Right lobe of liver (tissue), 6 donors: ENCODE measurements around the gene CAPN7. TPM values are rescaled to one million over a fixed set of nuclear protein-coding genes. Genes with fewer than 3 reads are reported as not detected.
"Not testable (repeated sequence)": the region's sequence is repeated elsewhere in the genome, so short reads cannot be mapped to it uniquely, and the experiment has no call there.

ENCODE experiments used
- ATAC-seq, 4 donors: fragments of 200-7000 bp; cut with Tn5 transposase; one replicate each; pipeline ENCODE4 v1.9.1; 2020; ENCODE audit warnings: mild to moderate bottlenecking in 4 of 4, moderate library complexity in 4 of 4
- DNase-seq, 3 donors: peaks; one replicate each; pipeline ENCODE4 v3.0.0-alpha.2; 2020
- H3K27ac ChIP-seq, 3 donors: fragments of 200-600 bp; one replicate each; pipeline ENCODE4 v1.8.0; 2022
- H3K27me3 ChIP-seq, 2 donors: fragments of 200-600 bp; one replicate each; pipeline ENCODE4 v1.8.0; 2022
- H3K36me3 ChIP-seq, 4 donors: fragments of 200-600 bp; sonication (generic) in 1 of 4; one replicate each; pipeline versions ENCODE4 v1.5.1 to v1.8.0; 2017 to 2022; ENCODE audit warnings: control low read depth in 1 of 4
- H3K4me1 ChIP-seq, 4 donors: fragments of 200-600 bp; sonication (generic) in 1 of 4; one replicate each; pipeline versions ENCODE4 v1.5.1 to v1.8.0; 2017 to 2022; ENCODE audit warnings: control low read depth in 1 of 4
- H3K4me3 ChIP-seq, 3 donors: fragments of 200-600 bp; one replicate each; pipeline ENCODE4 v1.8.0; 2022
- H3K9me3 ChIP-seq, 4 donors: fragments of 200-600 bp; sonication (generic) in 1 of 4; one replicate each; pipeline versions ENCODE4 v1.5.1 to v1.8.0; 2017 to 2022; ENCODE audit warnings: control low read depth in 1 of 4
- POLR2A ChIP-seq: fragments of 450-650 bp; IDR thresholded peaks from one replicate; pipeline ENCODE4 v1.6.1; 2017; ENCODE audit warnings: antibody characterized with exemption, mild to moderate bottlenecking
- WGBS: methylation state at CpG from one replicate; pipeline ENCODE4 v1.1.6; 2018; ENCODE audit warnings: low coverage, low lambda C conversion rate; ENCODE audit not compliant: insufficient coverage; ENCODE audit errors: missing lambda C conversion rate; 5-methylcytosine and 5-hydroxymethylcytosine counted together
- intact Hi-C, 2 donors: fragments of 100-400 bp; cut with DNase I; formaldehyde crosslinking; loops; one replicate each; pipeline versions ENCODE4 v1.11.2 to v1.14.1; 2022
- total RNA-seq, 6 experiments: library from RNA; depleted of rRNA in 2 of 6; stranded (reverse); fragments of >200 nt in 2 of 6; fragmentation: NEBNext Ultra II Directional in 3 of 6; extraction: Animal tissue kit (Norgen Biotek cat#: 25700) in 3 of 6; gene quantifications; one replicate each; pipeline versions ENCODE4 v1.1.0 to v1.2.4, GENCODE V29; 2016 to 2023
- TF ChIP-seq, protein P1 (sequence below), 4 donors: fragments of 200-600 bp in 3 of 4; fragments of 450-650 bp in 1 of 4; IDR thresholded peaks; one replicate each; pipeline versions ENCODE4 v1.5.1 to v1.8.0; 2016 to 2022; ENCODE audit warnings: antibody characterized with exemption in 4 of 4, mild to moderate bottlenecking in 2 of 4
- donor health status: DM: no; HTN: yes; CAD: no.
- donor health status: DM: no; HTN: no; CAD: no.
- donor health status: DM: no; HTN: no; CAD: no.
- donor health status: DM: no; HTN: yes; CAD: no.
- donor health status: DM: no; HTN: yes; CAD: no.

The CAPN7 gene
- total RNA-seq, 6 experiments from 2014 or later = 20.1 to 32.8 (median 23.1) TPM

GRCh38 chr3:15183011-15183410, 23.0 kb upstream of the CAPN7 start:
- intact Hi-C loops = no loop called here
- H3K9me3 ChIP-seq = no peaks in the 10 kb centered on the region
- H3K27ac ChIP-seq = no peak overlapping the region
- TF ChIP-seq POLR2A = no peak
- TF ChIP-seq, protein P1, sequence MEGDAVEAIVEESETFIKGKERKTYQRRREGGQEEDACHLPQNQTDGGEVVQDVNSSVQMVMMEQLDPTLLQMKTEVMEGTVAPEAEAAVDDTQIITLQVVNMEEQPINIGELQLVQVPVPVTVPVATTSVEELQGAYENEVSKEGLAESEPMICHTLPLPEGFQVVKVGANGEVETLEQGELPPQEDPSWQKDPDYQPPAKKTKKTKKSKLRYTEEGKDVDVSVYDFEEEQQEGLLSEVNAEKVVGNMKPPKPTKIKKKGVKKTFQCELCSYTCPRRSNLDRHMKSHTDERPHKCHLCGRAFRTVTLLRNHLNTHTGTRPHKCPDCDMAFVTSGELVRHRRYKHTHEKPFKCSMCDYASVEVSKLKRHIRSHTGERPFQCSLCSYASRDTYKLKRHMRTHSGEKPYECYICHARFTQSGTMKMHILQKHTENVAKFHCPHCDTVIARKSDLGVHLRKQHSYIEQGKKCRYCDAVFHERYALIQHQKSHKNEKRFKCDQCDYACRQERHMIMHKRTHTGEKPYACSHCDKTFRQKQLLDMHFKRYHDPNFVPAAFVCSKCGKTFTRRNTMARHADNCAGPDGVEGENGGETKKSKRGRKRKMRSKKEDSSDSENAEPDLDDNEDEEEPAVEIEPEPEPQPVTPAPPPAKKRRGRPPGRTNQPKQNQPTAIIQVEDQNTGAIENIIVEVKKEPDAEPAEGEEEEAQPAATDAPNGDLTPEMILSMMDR (IDR thresholded peaks at IDR 0.05) = no peak
- WGBS = 68% methylated on average over 2 of the region's 2 CpGs
- no peak overlapping the region for H3K4me3 ChIP-seq
- no peaks in the 10 kb centered on the region for H3K4me1 ChIP-seq
- no peaks in the 10 kb centered on the region for H3K36me3 ChIP-seq
- DNase-seq (no peak), ATAC-seq (no peak)
- H3K27me3 ChIP-seq = no peaks in the 10 kb centered on the region

DNA sequence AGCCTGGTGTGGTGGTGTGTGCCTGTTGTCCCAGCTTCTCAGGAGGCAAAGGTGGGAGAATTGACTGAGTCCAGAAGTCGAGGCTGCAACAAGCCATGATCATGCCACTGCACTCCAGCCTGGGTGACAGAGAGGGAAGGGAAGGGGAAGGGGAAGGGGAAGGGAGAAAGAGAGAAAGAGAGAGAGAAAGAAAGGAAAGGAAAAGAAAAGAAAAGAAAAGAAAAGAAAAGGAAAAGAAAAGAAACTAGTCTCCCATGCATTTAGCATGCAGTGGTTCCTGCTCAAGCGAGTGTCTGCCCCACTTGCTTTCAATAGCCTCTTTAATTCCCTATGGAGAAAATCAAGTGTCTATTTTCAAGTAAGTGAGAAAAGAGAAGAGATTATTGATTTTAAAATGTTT, 20.6 kb upstream of the CAPN7 start:
- no peaks in the 10 kb centered on the region for H3K9me3 ChIP-seq
- 94% methylated on average over 2 of the region's 2 CpGs for WGBS
- H3K4me3 ChIP-seq = no peak overlapping the region
- TF ChIP-seq, protein P1 (IDR thresholded peaks at IDR 0.05) = no peak
- no peak for TF ChIP-seq POLR2A
- H3K27ac ChIP-seq = no peak overlapping the region
- no peaks in the 10 kb centered on the region for H3K27me3 ChIP-seq
- intact Hi-C loops = no loop called here
- no peaks in the 10 kb centered on the region for H3K4me1 ChIP-seq
- DNase-seq (no peak), ATAC-seq (no peak)
- H3K36me3 ChIP-seq = no peaks in the 10 kb centered on the region

GRCh38 chr3:15186101-15186476, 20.0 kb upstream of the CAPN7 start:
- H3K36me3 ChIP-seq = no peaks in the 10 kb centered on the region
- H3K27me3 ChIP-seq = no peaks in the 10 kb centered on the region
- no peaks in the 10 kb centered on the region for H3K9me3 ChIP-seq
- DNase-seq (no peak), ATAC-seq (no peak)
- TF ChIP-seq, protein P1 (IDR thresholded peaks at IDR 0.05) = no peak
- no peak for TF ChIP-seq POLR2A
- H3K4me3 ChIP-seq = no peak overlapping the region
- WGBS = 91% methylated on average over 1 of the region's 1 CpG
- no peaks in the 10 kb centered on the region for H3K4me1 ChIP-seq
- H3K27ac ChIP-seq = no peak overlapping the region
- intact Hi-C loops = no loop called here

- ATAC-seq, H3K27ac ChIP-seq, H3K27me3 ChIP-seq, DNase-seq, intact Hi-C loops, H3K36me3 ChIP-seq, H3K4me1 ChIP-seq, H3K9me3 ChIP-seq, H3K4me3 ChIP-seq: not testable (repeated sequence)
- 81% methylated on average over 5 of the region's 33 CpGs for WGBS
These were observed 19.4 kb upstream of the CAPN7 start for GRCh38 chr3:15186477-15187164.

DNA sequence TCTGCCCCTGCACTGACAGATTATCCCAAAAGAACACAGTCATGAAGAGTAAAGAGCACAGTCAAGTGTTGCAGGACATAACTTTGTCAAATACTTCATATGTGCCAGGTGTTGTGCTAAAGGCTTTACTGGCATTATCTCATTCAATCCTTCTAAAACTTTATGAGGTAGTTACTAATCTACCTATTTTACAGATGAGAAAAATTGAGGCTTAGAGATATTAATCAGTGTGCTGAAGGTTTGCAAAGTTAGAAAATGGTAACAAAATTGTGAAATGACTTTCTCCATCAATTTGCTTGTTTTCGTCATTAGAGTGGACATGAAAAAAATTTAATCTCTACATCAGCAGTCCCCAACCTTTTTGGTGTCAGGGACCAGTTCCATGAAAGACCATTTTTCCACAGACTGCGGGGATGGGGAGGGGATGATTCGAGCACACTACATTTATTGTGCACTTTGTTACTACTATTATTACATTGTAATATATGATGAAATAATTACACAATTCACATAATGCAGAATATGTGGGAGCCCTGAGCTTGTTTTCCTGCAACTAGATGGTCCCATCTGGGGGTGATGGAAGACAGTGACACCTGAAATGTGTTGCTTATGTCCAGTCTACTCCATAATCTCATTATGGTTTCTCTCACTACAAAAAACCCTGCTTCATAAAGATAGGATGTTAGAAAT, 8.6 kb upstream of the CAPN7 start:
- Histone ChIP-seq H3K36me3 (no peaks in the 10 kb centered on the region), H3K4me3 (no peak overlapping the region), H3K9me3 (no peaks in the 10 kb centered on the region), H3K4me1 (peaks cover 0 to 4% (median 0%) of the 10 kb centered on the region in 4 donors), H3K27ac (no peak overlapping the region), H3K27me3 (no peaks in the 10 kb centered on the region)
- intact Hi-C loops = no loop called here
- TF ChIP-seq, protein P1 (IDR thresholded peaks at IDR 0.05) = no peak
- no peak for TF ChIP-seq POLR2A
- DNase-seq = no peak
- no peak for ATAC-seq
- 60% methylated on average over 3 of the region's 3 CpGs for WGBS
